Hepatocyte (in vitro differentiated cells): ENCODE results near the gene TEKT2. TPM values are rescaled to one million over a fixed set of nuclear protein-coding genes. Genes with fewer than 3 reads are reported as not detected.

Source experiments
- DNase-seq: peaks from one replicate; pipeline ENCODE4 v3.0.0-alpha.2; 2016; ENCODE audit warnings: low spot score
- H2AFZ ChIP-seq: fragments of 200-600 bp; sonication (generic); 2 replicates; pipeline ENCODE4 v1.6.0; 2016; ENCODE audit warnings: antibody characterized with exemption, mild to moderate bottlenecking
- H3K27ac ChIP-seq: fragments of 200-600 bp; sonication (generic); 2 replicates; pipeline ENCODE4 v1.5.1; 2016; ENCODE audit warnings: mild to moderate bottlenecking
- H3K27me3 ChIP-seq: fragments of 200-600 bp; sonication (generic); 2 replicates; pipeline ENCODE4 v1.6.1; 2016
- H3K36me3 ChIP-seq: fragments of 200-600 bp; sonication (generic); replicated peaks from 2 replicates; pipeline ENCODE4 v1.5.1; 2016; ENCODE audit warnings: low read depth; ENCODE audit not compliant: insufficient read depth
- H3K4me1 ChIP-seq: fragments of 200-600 bp; sonication (generic); 2 replicates; pipeline ENCODE4 v1.5.1; 2016; ENCODE audit warnings: mild to moderate bottlenecking, moderate library complexity; ENCODE audit not compliant: insufficient read depth
- H3K4me2 ChIP-seq: fragments of 200-600 bp; sonication (generic); 2 replicates; pipeline ENCODE4 v1.6.0; 2016
- H3K4me3 ChIP-seq: fragments of 200-600 bp; sonication (generic); 2 replicates; pipeline ENCODE4 v1.5.1; 2016; ENCODE audit warnings: mild to moderate bottlenecking
- H3K79me2 ChIP-seq: fragments of 200-600 bp; sonication (generic); 2 replicates; pipeline ENCODE4 v1.6.0; 2017; ENCODE audit warnings: mild to moderate bottlenecking
- H3K9me2 ChIP-seq: fragments of 200-600 bp; sonication (generic); replicated peaks from 2 replicates; pipeline ENCODE4 v1.6.0; 2017; ENCODE audit warnings: mild to moderate bottlenecking; ENCODE audit not compliant: insufficient read depth
- H3K9me3 ChIP-seq: fragments of 200-600 bp; sonication (generic); 2 replicates; pipeline ENCODE4 v1.5.1; 2016; ENCODE audit warnings: low read depth, mild to moderate bottlenecking
- H4K20me1 ChIP-seq: fragments of 200-600 bp; sonication (generic); 2 replicates; pipeline ENCODE4 v1.6.0; 2016; ENCODE audit warnings: mild to moderate bottlenecking; ENCODE audit not compliant: insufficient read depth, poor library complexity, severe bottlenecking
- EZH2 ChIP-seq: fragments of 200-600 bp; sonication (generic); IDR thresholded peaks from 2 replicates; pipeline ENCODE4 v1.6.1; 2016; ENCODE audit warnings: antibody characterized with exemption, mild to moderate bottlenecking, borderline replicate concordance
- EZH2phosphoT487 ChIP-seq: fragments of 200-600 bp; sonication (generic); IDR thresholded peaks from one replicate; pipeline ENCODE4 v1.6.1; 2018; ENCODE audit warnings: antibody characterized with exemption, mild to moderate bottlenecking, low read depth, moderate library complexity; ENCODE audit not compliant: unreplicated experiment, severe bottlenecking
- WGBS: methylation state at CpG from one replicate; pipeline ENCODE4 v1.1.6; 2016; ENCODE audit warnings: low lambda C conversion rate; ENCODE audit errors: missing lambda C conversion rate; 5-methylcytosine and 5-hydroxymethylcytosine counted together
- polyA plus RNA-seq: library from polyadenylated mRNA; unstranded; fragments of >200 nt; fragmentation: Nextera tagmentation; extraction: Ambion mirVana; gene quantifications from 2 replicates; pipeline ENCODE4 v1.2.1, GENCODE V29; 2016
- total RNA-seq: library from RNA; depleted of rRNA; stranded (reverse); fragments of >200 nt; gene quantifications from 2 replicates; pipeline ENCODE4 v1.2.3, GENCODE V29; 2014
- TF ChIP-seq, protein P1 (sequence below): fragments of 200-600 bp; sonication (generic); IDR thresholded peaks from 2 replicates; pipeline ENCODE4 v1.5.1; 2016; ENCODE audit warnings: antibody characterized with exemption, mild to moderate bottlenecking; ENCODE audit not compliant: poor library complexity

TEKT2 gene
- total and polyA plus RNA-seq, 2 experiments from 2014 or later, result 1.1 to 1.4 TPM

DNA sequence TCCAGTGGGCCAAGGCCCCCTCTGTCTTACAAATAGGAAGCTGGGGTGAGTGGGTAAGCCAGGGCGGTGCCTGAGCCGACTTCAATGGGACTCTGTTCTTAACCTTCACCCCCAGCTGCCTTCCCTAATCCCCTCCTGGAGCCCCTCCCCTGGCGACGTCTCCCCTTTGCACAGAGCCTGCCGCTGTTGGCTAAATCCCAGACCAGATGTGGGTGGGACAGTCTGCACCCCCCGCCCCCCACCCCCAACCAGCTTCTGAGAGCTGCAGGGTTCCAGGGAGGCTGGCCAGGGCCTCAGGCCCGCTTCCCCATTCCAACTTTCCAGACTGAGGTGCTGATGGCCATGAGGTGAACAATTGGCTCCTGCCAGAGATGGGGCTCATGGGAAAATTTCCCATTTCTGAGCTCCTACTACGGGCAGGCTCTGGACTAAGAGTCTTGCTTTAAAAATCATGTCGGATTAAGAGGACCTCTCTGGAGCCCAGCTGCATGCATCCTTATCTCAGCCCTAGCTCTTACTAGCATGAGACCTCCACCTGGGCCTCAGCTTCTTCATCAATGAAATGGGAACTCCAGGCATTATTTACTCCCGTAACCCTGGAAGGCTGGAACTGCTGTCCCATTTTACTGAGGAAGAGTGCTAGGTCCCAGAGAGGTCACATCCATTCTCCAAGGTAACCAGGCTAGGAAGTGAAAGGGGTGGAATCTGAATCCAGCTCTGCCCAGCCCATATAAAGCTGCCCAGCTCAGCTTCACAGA, 34.7 kb downstream of the TEKT2 start:
- Histone ChIP-seq H3K27ac (peak overlapping the region; percentile 34), H4K20me1 (no peaks in the 10 kb centered on the region), H3K36me3 (no peaks in the 10 kb centered on the region), H3K27me3 (peaks cover 5% of the 10 kb centered on the region), H3K79me2 (no peaks in the 10 kb centered on the region), H2AFZ (no peak overlapping the region), H3K4me1 (peaks cover 37% of the 10 kb centered on the region), H3K4me3 (no peak overlapping the region), H3K9me2 (no peaks in the 10 kb centered on the region), H3K9me3 (no peaks in the 10 kb centered on the region), H3K4me2 (no peak overlapping the region)
- no peak for DNase-seq
- no peak for TF ChIP-seq EZH2
- TF ChIP-seq, protein P1, sequence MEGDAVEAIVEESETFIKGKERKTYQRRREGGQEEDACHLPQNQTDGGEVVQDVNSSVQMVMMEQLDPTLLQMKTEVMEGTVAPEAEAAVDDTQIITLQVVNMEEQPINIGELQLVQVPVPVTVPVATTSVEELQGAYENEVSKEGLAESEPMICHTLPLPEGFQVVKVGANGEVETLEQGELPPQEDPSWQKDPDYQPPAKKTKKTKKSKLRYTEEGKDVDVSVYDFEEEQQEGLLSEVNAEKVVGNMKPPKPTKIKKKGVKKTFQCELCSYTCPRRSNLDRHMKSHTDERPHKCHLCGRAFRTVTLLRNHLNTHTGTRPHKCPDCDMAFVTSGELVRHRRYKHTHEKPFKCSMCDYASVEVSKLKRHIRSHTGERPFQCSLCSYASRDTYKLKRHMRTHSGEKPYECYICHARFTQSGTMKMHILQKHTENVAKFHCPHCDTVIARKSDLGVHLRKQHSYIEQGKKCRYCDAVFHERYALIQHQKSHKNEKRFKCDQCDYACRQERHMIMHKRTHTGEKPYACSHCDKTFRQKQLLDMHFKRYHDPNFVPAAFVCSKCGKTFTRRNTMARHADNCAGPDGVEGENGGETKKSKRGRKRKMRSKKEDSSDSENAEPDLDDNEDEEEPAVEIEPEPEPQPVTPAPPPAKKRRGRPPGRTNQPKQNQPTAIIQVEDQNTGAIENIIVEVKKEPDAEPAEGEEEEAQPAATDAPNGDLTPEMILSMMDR, result no peak
- 60% methylated on average over 10 of the region's 10 CpGs for WGBS

DNA sequence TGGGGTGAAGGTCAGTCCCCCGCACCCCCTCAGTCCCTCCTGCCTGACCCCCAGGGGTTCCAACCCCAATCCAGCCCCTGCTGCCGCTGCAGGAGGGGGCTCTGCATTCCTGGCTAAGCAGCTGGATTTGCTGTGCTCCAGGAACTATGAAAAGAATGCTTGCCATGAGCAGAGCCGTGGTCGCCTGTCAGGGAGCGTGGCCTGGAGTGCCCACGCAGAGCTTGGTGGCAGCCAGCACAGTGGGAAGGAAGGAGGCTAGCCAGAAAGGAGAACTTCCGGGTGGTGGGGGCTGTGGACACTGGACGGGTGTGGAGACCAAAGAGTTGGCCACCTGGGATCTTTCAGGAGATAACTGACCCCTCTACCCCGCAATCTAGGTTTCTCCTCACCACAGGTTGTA, 35.6 kb downstream of the TEKT2 start:
- H3K4me3 ChIP-seq, result no peak overlapping the region
- H2AFZ ChIP-seq, result no peak overlapping the region
- peak overlapping the region; percentile 27 for H3K4me2 ChIP-seq
- H3K9me2 ChIP-seq, result no peaks in the 10 kb centered on the region
- no peak for TF ChIP-seq EZH2
- TF ChIP-seq, protein P1, result no peak
- no peak for TF ChIP-seq EZH2phosphoT487
- peaks cover 37% of the 10 kb centered on the region for H3K4me1 ChIP-seq
- no peaks in the 10 kb centered on the region for H3K79me2 ChIP-seq
- peaks cover 8% of the 10 kb centered on the region for H3K27me3 ChIP-seq
- WGBS, result 47% methylated on average over 9 of the region's 9 CpGs
- peak overlapping the region; percentile 27 for H3K27ac ChIP-seq
- no peaks in the 10 kb centered on the region for H3K36me3 ChIP-seq
- H3K9me3 ChIP-seq, result no peaks in the 10 kb centered on the region
- H4K20me1 ChIP-seq, result no peaks in the 10 kb centered on the region
- no peak for DNase-seq

DNA sequence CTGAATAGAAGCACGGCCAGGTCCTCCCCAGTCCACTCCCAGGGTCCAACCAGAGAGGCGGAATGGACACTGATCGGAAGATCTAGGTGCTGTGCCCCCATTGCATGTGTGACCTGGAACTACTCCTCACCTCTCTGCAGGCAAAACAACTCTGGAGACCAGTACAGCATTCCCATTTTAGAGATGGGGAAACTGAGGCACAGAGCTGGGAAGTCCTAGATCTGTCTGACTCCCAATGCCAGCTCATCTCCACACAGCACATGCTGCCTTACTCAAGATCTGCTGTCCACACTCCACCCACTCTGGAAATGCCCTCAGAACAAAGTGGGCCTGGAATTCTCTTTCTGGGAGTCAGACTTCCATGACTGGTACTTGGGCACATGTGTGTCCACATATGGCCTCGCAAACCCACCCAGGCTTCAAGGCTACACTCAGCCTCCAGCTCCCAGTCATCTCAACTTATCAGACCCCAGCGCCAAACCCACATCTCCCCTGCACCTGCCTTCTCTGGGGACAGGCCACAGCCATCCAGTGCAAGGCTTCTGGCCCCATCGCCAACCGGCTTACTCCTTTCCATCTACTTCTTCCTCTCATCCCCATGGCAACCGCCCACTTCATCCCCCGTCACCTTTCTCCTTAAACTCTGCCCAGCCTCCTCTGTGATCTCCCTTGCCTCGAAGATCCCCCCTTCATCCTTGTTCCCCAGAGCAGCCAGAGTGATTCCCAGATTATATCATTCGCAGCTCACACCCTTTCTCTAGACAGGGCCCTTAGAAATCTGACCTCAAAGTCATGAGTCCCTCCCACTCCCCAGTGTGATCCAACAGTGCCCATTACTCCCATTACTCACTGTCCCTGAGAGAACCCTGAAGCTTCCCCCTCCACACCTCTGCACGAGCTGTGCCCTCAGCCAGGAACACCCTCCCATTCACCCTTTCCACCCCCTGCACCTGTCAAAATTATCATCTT, 38.5 kb downstream of the TEKT2 start:
- Histone ChIP-seq H3K4me1 (peaks cover 34% of the 10 kb centered on the region), H3K79me2 (no peaks in the 10 kb centered on the region), H4K20me1 (no peaks in the 10 kb centered on the region), H3K9me3 (no peaks in the 10 kb centered on the region), H3K27ac (no peak overlapping the region), H2AFZ (no peak overlapping the region), H3K27me3 (peaks cover 21% of the 10 kb centered on the region), H3K4me3 (no peak overlapping the region), H3K36me3 (no peaks in the 10 kb centered on the region), H3K9me2 (no peaks in the 10 kb centered on the region), H3K4me2 (peak overlapping the region; percentile 77)
- no peak for DNase-seq
- no peak for TF ChIP-seq EZH2phosphoT487
- TF ChIP-seq EZH2, result no peak
- TF ChIP-seq, protein P1, result no peak
- 88% methylated on average over 12 of the region's 12 CpGs for WGBS
